GM23248 (cell line): ENCODE results near the gene GPATCH1. TPM values are rescaled to one million over a fixed set of nuclear protein-coding genes. Genes with fewer than 3 reads are reported as not detected.

Experiments
- DNase-seq: peaks from one replicate; pipeline ENCODE4 v3.0.0-alpha.2; 2015
- H2AFZ ChIP-seq: fragments of 200-600 bp; sonication (generic); 2 replicates; pipeline ENCODE4 v1.6.1; 2016; ENCODE audit warnings: antibody characterized with exemption
- H3F3A ChIP-seq: fragments of 200-600 bp; sonication (generic); 2 replicates; pipeline ENCODE4 v1.6.1; 2016; ENCODE audit warnings: mild to moderate bottlenecking, antibody characterized with exemption, mixed run types; ENCODE audit not compliant: insufficient read depth
- H3K27ac ChIP-seq: fragments of 200-600 bp; sonication (generic); 2 replicates; pipeline ENCODE4 v1.5.1; 2016; ENCODE audit warnings: mild to moderate bottlenecking
- H3K27me3 ChIP-seq: fragments of 200-600 bp; sonication (generic); replicated peaks from 2 replicates; pipeline ENCODE4 v1.6.1; 2016; ENCODE audit warnings: mild to moderate bottlenecking; ENCODE audit not compliant: insufficient read depth
- H3K36me3 ChIP-seq: fragments of 200-600 bp; sonication (generic); 2 replicates; pipeline ENCODE4 v1.6.1; 2016; ENCODE audit warnings: low read depth, mild to moderate bottlenecking
- H3K4me1 ChIP-seq: fragments of 200-600 bp; sonication (generic); 2 replicates; pipeline ENCODE4 v1.6.1; 2016; ENCODE audit warnings: mild to moderate bottlenecking; ENCODE audit not compliant: insufficient read depth
- H3K4me2 ChIP-seq: fragments of 200-600 bp; sonication (generic); one replicate; pipeline ENCODE4 v1.6.1; 2016; ENCODE audit warnings: mild to moderate bottlenecking; ENCODE audit not compliant: unreplicated experiment
- H3K4me3 ChIP-seq: fragments of 200-600 bp; sonication (generic); 2 replicates; pipeline ENCODE4 v1.5.1; 2016; ENCODE audit warnings: mild to moderate bottlenecking
- H3K79me2 ChIP-seq: fragments of 200-600 bp; sonication (generic); 2 replicates; pipeline ENCODE4 v1.6.1; 2016; ENCODE audit warnings: mild to moderate bottlenecking; ENCODE audit not compliant: insufficient read depth
- H3K9ac ChIP-seq: fragments of 200-600 bp; sonication (generic); 2 replicates; pipeline ENCODE4 v1.6.1; 2016; ENCODE audit warnings: mild to moderate bottlenecking
- H3K9me2 ChIP-seq: fragments of 200-600 bp; sonication (generic); 2 replicates; pipeline ENCODE4 v1.6.1; 2016; ENCODE audit warnings: mixed run types, mild to moderate bottlenecking, moderate library complexity; ENCODE audit not compliant: insufficient read depth
- H3K9me3 ChIP-seq: fragments of 200-600 bp; sonication (generic); one replicate; pipeline ENCODE4 v1.6.1; 2017; ENCODE audit warnings: low read depth
- H4K20me1 ChIP-seq: fragments of 200-600 bp; sonication (generic); 2 replicates; pipeline ENCODE4 v1.6.0; 2016; ENCODE audit not compliant: insufficient read depth
- EZH2 ChIP-seq: fragments of 200-600 bp; sonication (generic); IDR thresholded peaks from 2 replicates; pipeline ENCODE4 v1.6.1; 2018; ENCODE audit warnings: antibody characterized with exemption, mild to moderate bottlenecking; ENCODE audit not compliant: insufficient read depth, poor library complexity, severe bottlenecking
- EZH2phosphoT487 ChIP-seq: fragments of 200-600 bp; sonication (generic); IDR thresholded peaks from 2 replicates; pipeline ENCODE4 v1.6.1; 2018; ENCODE audit warnings: antibody characterized with exemption, moderate library complexity, mild to moderate bottlenecking, low read depth; ENCODE audit not compliant: insufficient read depth
- WGBS, 2 experiments: methylation state at CpG; one replicate each; pipeline ENCODE4 v1.1.6; 2015 to 2017; ENCODE audit warnings: low lambda C conversion rate in 2 of 2, low coverage in 1 of 2; ENCODE audit errors: missing lambda C conversion rate in 2 of 2; 5-methylcytosine and 5-hydroxymethylcytosine counted together
- in situ Hi-C: fragments of 300-500 bp; cut with MboI; formaldehyde crosslinking; loops from 2 replicates; pipeline ENCODE4 v1.15.0; 2020
- polyA plus RNA-seq: library from polyadenylated mRNA; unstranded; fragments of >200 nt; fragmentation: Nextera tagmentation; extraction: Ambion mirVana; gene quantifications from 2 replicates; pipeline ENCODE4 v1.2.1, GENCODE V29; 2016
- total RNA-seq: library from RNA; depleted of rRNA; stranded (reverse); fragments of >200 nt; shearing (Covaris generic); gene quantifications from 2 replicates; pipeline ENCODE4 v1.2.3, GENCODE V29; 2014

The GPATCH1 gene
- total and polyA plus RNA-seq, 2 experiments from 2014 or later, result 5.1 to 6.5 TPM

- Histone ChIP-seq H2AFZ (no peak overlapping the region), H3K4me3 (no peak overlapping the region), H3K4me2 (no peak overlapping the region), H3K27me3 (no peaks in the 10 kb centered on the region), H3K4me1 (peaks cover 5% of the 10 kb centered on the region; the same call in 1 of the 2 replicates), H3K36me3 (peaks cover 16% of the 10 kb centered on the region; the same call in 1 of the 2 replicates), H3F3A (no peaks in the 10 kb centered on the region), H3K9me2 (no peaks in the 10 kb centered on the region), H4K20me1 (no peaks in the 10 kb centered on the region), H3K9ac (no peak overlapping the region), H3K79me2 (peaks cover 10% of the 10 kb centered on the region), H3K27ac (no peak overlapping the region), H3K9me3 (no peaks in the 10 kb centered on the region)
- no peak for DNase-seq
- in situ Hi-C loops, result no loop called here
- TF ChIP-seq EZH2phosphoT487 (no peak), EZH2 (no peak)
- WGBS, 2 experiments, result 63% methylated on average over 1 of the region's 1 CpG
These were observed 6.0 kb downstream of the GPATCH1 start for GRCh38 chr19:33086955-33087354.

DNA sequence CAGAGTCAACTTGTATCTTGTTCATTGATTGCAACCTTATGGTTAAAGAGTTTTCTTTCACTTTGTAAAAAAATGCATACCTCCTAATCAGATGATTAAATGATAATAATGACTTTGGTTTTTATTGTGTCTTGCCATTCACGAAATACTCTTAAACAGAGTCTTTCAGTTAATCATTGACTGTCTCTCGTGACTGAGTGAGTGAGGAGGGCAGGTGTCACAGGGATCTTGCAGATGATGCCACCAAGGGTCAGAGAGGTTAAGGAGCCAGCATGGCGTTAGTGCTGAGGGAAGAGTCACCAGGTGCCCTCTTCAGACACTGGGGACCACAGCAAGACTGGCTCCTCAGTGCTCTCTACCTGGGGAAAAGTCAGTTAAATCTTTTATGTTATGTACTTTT lies 8.0 kb downstream of the GPATCH1 start:
- no peak for DNase-seq
- Histone ChIP-seq H3K4me1 (no peaks in the 10 kb centered on the region), H3K4me3 (no peak overlapping the region), H4K20me1 (no peaks in the 10 kb centered on the region), H3K4me2 (no peak overlapping the region), H3F3A (no peaks in the 10 kb centered on the region), H2AFZ (no peak overlapping the region), H3K27ac (no peak overlapping the region), H3K9me2 (no peaks in the 10 kb centered on the region), H3K27me3 (no peaks in the 10 kb centered on the region), H3K79me2 (no peaks in the 10 kb centered on the region), H3K36me3 (peaks cover 19% of the 10 kb centered on the region; the same call in 1 of the 2 replicates), H3K9me3 (no peaks in the 10 kb centered on the region), H3K9ac (no peak overlapping the region)
- WGBS, 2 experiments, result 96 to 97% methylated on average over 3 of the region's 3 CpGs
- TF ChIP-seq EZH2 (no peak), EZH2phosphoT487 (no peak)
- in situ Hi-C loops, result no loop called here

GRCh38 chr19:33090179-33090578 lies 9.2 kb downstream of the GPATCH1 start:
- in situ Hi-C loops, result no loop called here
- Histone ChIP-seq H3K4me2 (no peak overlapping the region), H3K27me3 (no peaks in the 10 kb centered on the region), H3K36me3 (peaks cover 19% of the 10 kb centered on the region; the same call in 1 of the 2 replicates), H3K27ac (no peak overlapping the region), H3K9me2 (no peaks in the 10 kb centered on the region), H3K4me3 (no peak overlapping the region), H3K9me3 (no peaks in the 10 kb centered on the region), H3K9ac (no peak overlapping the region), H4K20me1 (no peaks in the 10 kb centered on the region), H3K4me1 (no peaks in the 10 kb centered on the region), H3K79me2 (no peaks in the 10 kb centered on the region), H3F3A (no peaks in the 10 kb centered on the region), H2AFZ (no peak overlapping the region)
- TF ChIP-seq EZH2phosphoT487, result no peak
- TF ChIP-seq EZH2, result no peak
- WGBS, 2 experiments, result 79 to 87% methylated on average over 3 of the region's 3 CpGs
- DNase-seq, result no peak

DNA sequence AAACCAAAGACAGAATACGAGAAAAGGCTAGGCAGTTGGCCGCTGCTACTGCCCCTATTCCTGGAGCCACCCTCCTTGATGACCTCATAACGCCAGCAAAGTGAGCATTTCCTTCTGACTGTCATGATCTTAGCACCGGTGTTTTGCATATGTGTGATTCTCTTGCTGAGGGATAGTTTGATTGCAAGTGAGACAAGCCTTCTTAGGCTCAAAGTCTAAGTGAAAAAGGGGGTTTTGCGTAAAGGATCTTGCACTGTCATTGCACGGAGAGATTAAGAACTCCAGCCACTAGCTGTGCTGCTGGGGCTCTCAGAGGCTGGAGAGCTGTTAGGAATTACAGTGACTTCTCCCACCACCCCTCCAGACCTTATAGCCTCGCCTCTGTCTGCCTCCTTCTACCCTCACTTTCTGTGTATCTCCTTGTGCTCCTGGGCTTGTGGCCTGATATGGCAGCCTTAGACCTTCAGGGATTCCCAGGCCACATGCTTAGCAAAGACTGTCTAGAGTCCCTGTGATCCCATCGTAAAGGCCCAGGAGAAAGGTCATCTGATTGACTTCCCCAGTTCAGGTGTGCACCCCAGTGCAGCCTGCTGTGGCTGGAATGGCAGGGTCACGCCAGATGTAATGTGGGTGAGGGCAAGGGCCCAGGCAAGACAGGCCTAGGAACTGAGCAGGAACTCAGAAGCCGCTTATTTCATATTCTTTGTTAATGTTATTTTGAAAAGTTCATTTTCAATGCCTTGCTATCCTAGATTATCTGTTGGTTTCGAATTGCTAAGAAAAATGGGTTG lies 12.6 kb downstream of the GPATCH1 start:
- H3K9me3 ChIP-seq, result no peaks in the 10 kb centered on the region
- H2AFZ ChIP-seq, result no peak overlapping the region
- H3F3A ChIP-seq, result no peaks in the 10 kb centered on the region
- in situ Hi-C loops, result no loop called here
- H4K20me1 ChIP-seq, result no peaks in the 10 kb centered on the region
- no peaks in the 10 kb centered on the region for H3K27me3 ChIP-seq
- no peak overlapping the region for H3K4me3 ChIP-seq
- TF ChIP-seq EZH2 (no peak), EZH2phosphoT487 (no peak)
- H3K79me2 ChIP-seq, result no peaks in the 10 kb centered on the region
- H3K4me1 ChIP-seq, result no peaks in the 10 kb centered on the region
- no peak for DNase-seq
- WGBS, 2 experiments, result 91 to 92% methylated on average over 11 of the region's 11 CpGs
- H3K9ac ChIP-seq, result no peak overlapping the region
- peaks cover 32% of the 10 kb centered on the region; the same call in 1 of the 2 replicates for H3K36me3 ChIP-seq
- no peak overlapping the region for H3K4me2 ChIP-seq
- H3K9me2 ChIP-seq, result no peaks in the 10 kb centered on the region
- H3K27ac ChIP-seq, result no peak overlapping the region
